Esophagus mucosa (tissue), 1 donor: ENCODE data around the gene CYB5R2. TPM values are rescaled to one million over a fixed set of nuclear protein-coding genes. Genes with fewer than 3 reads are reported as not detected.
"Not testable (repeated sequence)": the region's sequence is repeated elsewhere in the genome, so short reads cannot be mapped to it uniquely, and the experiment has no call there.

Experiments
- ATAC-seq: fragments of 200-7000 bp; cut with Tn5 transposase; one replicate; pipeline ENCODE4 v1.9.1; 2020
- total RNA-seq: library from RNA; stranded (reverse); gene quantifications from one replicate; pipeline ENCODE4 v1.2.4, GENCODE V29; 2023
- donor health status: DM: yes; HTN: yes; CAD: no.

Gene CYB5R2
- total RNA-seq, 1 donor from 2014 or later = 24.0 TPM

DNA sequence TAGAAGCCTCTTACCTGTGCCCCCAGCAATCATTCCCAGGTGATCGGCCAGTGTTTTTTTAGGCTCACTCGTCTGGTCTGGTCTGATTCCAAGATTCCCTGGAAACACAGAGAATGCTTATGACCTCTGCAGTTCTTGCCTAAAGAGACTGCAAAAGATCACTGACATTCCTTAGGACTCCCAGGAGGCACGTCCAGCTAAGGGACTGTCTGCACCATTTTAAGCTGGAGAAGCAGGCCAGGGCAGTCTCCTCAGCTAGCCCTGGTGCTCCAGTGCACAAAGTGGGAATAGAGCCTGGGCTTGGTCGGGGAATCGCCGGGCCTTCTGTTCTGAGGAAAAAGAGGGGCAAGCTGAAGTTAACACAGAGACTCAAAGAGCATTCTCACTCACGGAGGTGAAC lies 4.8 kb downstream of the CYB5R2 start:
- ATAC-seq = no peak

DNA sequence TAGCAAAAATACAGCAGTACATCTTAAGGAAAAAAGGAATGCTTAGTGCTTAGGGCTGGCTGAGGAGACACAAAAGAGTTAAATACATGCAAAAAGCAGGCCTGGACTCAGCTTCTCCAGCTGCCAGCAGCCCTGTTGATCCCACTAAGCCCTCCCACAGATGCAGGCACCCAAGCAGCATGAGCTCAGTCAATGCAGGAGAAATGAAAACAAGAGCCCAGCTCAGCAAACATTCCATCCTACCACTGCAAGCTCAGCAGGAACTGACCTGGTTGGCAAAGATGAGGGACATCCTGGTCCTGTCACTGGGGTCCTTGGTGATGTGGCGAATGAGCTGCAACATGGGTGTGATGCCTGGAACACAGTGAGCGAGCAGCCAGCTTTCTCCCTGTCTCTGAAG lies 5.8 kb downstream of the CYB5R2 start:
- ATAC-seq = no peak

DNA sequence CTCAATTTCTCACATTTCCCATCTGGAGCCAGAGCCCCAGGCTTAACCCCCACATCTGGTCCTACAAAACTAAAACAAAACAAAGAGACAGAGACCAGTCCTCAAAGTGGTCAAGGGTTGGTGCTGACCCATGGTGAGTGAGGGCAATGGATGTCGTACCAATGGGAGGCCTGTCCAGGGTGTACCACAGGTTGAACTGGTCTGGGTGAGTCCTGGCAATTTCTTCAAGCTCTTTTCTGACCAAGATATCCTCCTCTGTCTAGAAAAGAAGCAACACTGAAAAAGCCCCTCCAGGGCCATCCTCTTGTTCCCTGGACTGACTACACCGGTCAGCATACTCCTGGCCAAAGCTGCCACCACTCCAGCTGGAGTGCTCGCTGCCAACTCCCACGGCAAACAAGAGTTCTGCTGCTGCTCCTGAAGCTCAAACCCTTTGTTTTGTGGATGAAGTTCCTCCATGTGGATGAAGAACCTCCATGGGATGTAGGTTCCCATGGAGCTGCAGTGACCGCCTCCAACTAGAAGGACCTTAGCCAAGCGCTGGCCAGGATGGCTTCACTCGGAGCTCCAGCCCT lies 6.9 kb downstream of the CYB5R2 start:
- ATAC-seq = no peak

DNA sequence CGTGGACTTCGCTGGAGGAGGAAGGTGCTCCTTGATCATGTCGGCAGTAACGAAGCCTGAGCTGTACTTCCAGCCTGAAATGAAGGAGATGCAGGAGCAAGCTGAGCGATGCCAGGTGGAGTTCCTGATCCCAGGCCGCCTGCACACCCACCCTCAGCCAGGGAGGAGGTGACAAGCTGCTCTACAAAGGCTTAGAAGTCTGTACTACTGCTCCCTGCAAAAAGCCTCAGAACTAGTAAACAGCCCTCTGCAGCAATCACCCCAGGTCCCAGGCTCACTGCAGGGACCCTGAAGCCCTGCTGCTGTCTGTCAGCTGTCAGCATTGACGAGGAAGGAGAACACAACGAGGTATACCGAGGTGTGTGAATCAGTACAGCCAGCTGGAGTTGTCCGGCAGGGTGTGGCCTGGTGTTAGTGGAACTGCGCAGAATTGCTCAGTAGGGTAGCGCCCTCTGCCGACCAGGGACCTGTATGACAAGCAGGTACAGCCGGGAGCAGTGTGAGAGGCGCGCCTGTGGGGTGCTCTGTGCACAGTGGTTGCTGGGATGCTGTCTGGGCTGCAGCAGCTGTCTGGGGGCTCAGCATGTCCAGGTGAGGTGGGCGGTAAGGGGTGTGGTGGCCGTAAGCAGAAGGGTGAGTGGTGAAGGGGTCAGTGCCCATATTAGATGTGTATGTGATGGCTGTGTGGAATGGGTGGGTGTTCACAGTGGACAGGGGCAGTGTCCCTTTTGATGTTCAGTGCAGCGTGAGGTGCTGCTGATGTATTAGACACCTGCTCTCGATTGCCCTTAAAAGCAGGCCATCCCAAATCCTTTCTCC lies 7.6 kb downstream of the CYB5R2 start:
- peak; percentile 96 for ATAC-seq

DNA sequence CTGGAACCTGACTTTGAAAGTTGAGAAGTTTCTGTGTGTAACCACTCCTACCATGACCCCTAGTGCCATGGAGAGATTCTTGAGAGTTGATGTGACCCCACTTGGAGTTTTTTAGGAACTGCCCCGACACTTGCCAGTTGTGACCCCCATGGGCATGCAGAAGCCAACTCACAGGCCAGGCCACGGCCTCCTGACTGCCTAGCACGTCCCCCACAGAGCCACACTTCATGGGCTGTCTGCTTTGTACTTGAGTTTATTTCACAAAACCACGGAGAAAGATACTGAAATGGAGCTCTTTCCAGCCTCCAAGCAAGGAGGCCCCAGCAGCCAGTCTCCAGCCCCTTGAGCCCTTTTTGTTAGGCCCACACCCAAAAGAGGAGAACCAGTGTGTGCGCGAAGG lies 8.4 kb downstream of the CYB5R2 start:
- no peak for ATAC-seq

DNA sequence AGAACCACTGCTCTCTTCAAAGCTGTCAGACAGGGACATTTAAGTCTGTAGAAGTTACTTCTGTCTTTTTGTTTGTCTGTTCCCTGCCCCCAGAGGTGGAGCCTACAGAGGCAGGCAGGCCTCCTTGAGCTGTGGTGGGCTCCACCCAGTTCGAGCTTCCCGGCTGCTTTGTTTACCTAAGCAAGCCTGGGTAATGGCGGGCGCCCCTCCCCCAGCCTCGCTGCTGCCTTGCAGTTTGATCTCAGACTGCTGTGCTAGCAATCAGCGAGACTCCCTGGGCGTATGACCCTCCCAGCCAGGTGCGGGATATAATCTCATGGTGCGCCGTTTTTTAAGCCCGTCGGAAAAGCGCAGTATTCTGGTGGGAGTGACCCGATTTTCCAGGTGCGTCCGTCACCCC lies 9.8 kb downstream of the CYB5R2 start:
- ATAC-seq = not testable (repeated sequence)

DNA sequence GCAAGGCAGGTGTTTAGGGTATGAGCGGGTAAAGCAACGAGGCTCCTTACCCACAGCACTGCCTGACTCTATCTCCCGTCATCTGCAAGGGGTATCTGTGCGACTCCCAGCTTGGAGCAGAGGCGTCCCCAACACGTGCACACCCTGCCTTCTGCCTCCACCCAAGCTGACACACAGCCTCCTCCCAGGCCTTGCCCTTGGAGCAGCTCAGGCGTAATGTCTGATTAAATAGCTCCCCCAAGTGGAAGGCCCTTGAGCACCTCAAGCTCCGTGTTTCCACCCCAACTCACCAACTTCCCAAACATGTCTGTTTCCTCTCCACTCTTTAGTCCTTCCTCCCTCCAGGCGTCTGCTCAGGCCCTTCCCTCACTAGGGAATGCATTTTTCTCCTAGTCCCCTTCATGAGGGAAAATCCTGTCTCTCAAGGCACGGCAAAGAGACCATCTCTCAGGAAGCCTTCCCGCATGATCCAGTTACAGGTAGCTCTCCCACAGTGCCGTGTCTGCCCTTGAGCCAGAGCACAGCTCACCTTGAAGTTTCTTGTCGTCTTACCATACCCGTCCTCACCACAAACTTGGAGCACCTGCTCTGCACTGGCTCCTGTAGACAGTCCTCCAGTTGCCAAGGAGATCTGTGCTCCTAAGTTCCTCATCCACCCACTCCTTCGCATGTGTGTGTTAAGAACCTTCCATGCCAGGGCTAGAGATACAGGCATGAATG lies 15.8 kb downstream of the CYB5R2 start:
- ATAC-seq = peak; percentile 98

DNA sequence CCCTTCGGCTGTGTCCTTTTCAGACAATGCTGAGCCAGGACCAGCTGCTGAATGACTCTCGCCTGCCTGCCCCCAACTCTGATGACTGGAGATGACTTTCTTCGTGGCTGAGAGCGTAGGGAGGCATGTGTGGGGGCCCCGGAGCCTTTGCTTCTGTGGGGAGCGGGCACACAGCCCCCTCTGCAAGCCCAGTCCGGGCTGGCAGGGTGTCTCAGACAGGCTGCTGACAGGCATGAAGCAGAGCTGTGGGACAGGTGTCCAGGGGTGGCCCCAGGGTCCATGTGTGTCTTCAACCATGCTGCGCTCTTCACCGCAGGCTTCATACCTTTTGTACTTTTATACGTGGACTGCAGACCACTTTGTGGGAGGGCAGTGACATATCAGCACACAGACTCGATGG lies 16.6 kb downstream of the CYB5R2 start:
- ATAC-seq = no peak

DNA sequence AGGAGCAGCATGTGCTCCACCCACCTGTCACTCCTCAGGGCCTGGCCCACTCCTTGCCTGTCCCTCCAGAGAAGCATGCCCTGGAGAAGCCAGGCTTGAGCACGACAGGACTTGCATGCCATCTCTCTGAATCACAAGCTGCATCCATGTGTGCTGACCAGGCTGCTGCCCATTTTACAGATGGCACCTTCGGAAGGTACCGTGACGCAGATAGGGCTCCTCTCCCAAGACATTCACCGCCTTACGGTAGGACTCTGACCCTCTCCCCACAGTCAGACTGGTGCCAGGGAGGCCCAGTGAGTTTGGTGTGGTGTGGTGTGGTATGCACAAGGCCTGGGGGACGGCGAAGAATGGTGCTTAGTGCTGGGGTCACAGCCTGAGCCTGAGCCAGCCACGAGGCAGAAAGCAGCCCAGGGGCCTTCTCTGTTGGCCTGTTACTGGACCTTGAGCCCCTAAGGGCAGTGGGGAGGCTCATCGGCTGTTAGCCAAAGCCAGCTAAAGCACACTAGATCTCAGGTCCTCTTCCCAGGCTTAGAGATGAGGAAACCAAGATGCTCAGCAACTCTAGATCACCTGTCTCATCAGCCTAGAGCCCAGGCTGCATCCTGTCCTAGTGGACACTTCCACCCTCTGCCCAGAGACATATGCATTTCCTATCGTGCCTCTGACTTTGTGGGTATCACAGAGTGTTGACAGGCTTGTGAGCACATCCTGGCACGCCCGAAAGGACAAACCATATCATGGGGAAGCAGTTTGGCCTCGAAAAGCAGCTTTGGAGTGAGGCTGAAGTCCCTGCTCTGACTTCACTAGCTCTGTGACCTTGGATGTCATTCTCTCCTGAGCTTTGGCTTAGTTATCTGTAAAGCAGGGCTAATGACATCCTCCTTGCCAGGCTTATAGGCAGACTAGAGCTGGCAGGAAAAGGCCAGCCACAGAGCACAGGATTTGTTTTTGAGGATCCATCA lies 17.8 kb downstream of the CYB5R2 start:
- no peak for ATAC-seq

DNA sequence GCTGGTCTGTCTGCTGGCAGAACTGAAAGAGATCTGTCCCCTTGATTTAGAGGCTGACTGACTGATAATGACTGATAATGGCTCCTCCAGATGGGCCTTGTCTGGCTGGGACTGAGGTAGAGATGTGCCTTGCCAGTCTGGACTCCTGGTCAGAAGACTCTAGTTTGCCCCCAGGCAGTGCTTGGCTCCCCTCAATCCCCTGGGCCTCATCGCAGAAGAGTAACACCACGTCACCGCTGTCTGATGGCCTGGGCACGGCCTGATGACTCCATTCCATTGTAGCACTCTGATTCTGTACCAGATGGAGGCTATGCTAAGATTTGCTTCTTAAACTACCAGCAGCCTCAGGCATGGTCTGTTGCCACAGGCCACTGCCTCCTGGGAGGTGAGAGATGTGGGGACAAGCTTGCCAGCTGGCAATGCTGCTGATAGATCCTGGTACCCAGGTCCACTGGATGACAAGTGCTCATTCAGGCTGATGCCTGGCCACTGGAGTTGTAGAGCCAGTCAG lies 19.1 kb downstream of the CYB5R2 start:
- no peak for ATAC-seq

DNA sequence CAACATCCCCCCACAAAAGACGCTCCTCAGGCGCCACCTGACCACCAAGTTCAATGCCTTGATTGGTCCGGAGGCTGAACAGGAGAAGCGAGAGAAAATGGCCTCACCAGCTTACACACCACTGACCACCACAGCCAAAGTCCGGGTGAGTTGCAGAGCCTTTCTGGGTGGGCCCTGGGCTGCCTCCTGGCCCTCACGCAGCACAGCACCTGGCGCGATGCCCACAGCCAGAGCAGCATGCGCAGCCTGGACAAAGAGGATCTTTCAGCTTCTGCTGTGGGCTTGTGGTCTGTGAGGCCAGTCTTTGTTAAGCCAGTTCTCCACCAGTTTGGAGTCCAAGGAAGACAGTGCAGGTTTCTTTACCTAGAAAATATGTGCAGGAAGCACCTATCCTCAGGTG lies 21.6 kb downstream of the CYB5R2 start:
- no peak for ATAC-seq

DNA sequence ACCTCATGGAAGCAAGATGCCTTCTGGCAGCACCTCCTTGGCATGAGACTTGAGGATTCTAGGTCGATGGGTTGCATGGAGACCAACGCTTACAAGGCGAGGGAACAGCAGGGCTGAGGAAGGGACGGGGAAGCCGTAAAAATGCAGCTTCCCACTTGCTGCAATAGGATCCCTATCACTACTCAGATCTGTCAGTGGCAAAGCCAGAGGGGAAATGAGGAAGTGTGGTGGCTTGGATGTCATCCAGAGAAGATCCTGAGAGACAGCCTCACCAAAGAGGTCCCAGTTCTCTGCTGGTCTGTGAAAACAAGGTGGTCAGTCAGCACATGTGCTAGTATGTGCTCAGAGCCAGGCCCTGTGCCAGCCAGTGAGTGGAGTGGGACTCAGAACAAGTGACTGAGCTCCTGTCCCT lies 22.2 kb downstream of the CYB5R2 start:
- no peak for ATAC-seq

DNA sequence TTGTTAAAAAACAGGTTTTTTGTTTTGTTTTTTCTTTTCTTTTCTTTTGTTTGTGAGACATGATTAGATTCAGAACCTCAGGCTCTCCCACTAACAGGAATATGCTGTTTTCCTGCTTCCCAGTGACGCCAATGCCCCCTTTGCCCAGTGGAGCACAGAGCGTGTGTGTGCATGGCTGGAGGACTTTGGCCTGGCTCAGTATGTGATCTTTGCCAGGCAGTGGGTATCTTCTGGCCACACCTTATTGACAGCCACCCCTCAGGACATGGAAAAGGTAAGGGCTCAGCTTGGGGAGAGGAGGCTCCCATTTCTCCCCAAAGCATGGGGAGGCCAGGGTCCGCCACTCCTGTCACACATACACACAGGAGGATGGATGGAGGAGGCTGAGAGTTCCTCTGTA lies 25.0 kb downstream of the CYB5R2 start:
- ATAC-seq = no peak

DNA sequence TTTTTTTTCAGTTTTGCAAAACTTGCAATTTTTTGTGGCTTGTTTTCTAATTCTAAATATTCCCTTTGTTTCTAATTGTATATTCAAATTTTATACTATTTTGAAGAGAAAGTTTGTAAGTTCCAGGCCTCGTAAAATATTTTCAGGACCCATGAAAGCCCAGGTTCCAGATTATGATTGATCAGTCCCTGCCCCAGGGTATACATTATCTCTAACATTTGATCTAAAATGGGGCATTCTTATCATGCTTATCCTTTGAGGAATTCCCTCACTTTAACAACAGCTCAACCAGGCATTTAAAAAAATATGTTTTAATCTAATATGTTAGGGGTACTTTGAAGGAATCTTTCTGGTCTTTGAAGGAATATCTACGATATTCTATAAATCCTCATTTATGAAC lies 26.4 kb downstream of the CYB5R2 start:
- ATAC-seq = no peak

DNA sequence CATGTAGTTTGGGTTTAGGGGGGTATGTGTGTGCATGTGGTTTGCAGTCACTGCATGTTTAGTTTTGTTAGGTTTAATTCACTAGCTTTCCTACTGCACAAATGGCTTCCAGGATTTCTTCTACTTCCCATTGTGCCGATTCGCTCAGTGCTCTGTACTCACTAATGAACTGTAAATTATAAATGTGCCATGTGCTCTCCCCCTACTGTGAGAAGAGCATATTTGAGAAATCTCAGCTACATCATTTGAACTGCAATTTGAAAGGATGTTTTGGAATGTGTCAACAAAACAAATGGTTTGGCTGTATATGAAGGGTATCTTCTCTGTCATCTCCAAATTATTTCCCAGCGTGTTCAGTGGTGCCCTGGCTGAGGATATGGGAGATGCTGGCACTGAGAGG lies 28.1 kb downstream of the CYB5R2 start:
- ATAC-seq = no peak

DNA sequence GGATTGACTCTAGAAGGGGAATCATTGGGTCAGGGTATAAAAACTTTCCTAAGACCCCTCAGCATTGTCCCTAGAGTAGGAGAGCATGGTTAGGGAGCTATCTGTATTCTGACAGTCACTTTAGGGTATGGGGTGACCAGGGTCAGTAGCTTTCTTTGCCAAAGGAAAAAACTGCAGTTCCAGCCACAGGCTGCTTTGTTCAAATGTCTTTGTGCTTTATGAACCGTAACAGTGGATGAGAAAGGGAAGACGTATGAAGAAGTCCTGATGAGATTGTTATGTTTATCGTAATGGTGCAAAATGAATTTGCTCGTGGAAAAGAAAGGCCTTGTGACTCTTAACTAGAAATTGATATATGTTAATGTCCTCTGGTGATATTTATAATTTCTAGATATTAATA lies 30.0 kb downstream of the CYB5R2 start:
- ATAC-seq = no peak

DNA sequence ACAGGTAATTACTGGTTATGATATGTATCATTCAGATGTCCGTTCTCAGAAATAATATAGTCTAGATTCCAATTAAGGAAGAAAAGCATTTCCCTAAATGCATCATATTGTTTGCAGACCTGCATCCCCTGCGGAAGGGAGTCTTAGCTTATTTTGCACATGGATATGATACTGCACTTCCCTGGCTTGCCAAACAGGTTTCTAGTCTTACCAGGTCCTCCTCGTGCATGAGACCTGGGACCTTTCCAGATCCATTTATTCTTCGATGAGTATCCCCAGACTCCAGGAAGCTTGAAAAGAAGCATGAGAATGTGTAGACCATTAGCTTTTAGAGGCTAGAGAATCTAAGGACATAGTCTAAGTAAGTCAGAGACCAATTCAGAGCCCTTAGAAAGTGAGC lies 30.6 kb downstream of the CYB5R2 start:
- peak; percentile 67 for ATAC-seq

DNA sequence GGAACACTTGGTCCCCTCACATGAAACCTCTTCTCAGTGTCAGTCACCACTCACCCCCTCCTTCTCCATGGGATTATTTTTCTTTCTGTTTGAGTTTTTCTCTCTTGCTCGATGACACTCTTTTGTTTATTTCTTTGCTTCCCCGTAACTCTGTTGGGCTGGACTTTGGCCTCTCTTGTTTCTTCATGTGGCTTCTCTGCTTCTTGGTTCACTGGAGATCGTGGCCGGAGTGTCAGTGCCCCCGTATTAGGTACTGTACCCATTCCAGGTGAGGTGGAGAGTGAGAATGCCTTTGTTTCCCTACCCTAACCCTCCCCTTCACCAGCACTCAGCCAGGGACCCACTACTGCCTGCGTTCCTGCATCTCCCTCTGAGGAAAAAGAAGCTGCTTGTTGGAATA lies 32.5 kb downstream of the CYB5R2 start:
- no peak for ATAC-seq

DNA sequence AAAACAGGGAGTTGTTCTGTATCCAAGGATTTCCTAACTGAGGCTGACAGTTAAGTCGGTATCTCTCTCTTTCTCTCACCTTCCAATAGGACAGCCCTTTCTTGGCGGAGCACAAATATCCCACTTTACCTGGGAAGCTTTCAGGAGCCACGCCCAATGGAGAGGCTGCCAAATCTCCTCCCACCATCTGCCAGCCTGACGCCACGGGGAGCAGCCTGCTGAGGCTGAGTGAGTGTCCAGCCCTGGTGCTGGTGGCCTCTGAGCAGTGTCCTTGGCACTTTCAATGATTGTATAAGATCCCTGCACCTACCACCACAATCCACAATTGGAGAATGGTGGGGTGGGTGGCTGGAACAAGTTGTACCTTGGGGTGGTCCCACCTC lies 33.7 kb downstream of the CYB5R2 start:
- no peak for ATAC-seq

DNA sequence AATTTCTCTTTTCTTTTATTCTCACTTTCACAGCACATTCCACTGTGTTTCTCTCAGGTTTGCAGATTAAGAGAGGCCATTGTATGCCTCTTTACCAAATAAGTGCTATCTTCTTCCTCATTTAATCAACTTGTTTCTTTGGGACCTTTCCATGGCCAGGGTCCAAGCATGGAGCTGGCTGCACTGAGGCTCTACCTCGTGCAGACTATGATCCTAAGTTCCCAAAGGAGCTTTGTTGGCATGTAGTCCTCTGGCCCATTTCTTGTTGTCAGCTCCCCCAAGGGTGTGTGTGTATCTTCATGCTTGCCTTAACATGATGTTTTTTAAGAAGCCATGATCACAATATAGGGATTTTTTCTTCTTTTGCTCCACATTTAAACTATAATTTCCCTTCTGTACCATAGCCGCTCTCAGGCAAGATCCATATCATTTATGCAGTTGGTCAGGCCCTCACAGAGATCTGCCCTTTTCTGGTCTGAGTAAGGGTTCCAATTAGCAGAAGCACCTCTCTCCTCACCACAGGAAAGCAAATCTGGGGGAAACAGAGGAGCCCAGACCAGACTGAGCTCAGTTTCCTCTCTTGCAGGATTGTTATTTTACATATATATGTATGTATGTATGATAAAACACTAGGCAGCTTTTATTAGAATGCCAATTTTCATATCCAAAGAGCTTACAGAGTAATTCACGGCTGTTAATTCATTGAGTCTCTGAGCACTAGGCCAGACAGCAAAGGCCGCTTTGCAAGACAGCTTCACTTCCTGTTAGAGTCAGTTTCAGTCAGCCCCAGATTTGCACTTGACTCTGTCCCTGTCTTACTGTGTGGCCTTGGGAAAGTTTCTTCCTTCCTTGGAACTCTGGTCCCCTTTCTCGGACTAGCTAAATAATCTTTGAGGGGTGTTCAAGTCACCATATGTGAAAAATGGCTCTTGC lies 34.3 kb downstream of the CYB5R2 start:
- ATAC-seq = no peak

DNA sequence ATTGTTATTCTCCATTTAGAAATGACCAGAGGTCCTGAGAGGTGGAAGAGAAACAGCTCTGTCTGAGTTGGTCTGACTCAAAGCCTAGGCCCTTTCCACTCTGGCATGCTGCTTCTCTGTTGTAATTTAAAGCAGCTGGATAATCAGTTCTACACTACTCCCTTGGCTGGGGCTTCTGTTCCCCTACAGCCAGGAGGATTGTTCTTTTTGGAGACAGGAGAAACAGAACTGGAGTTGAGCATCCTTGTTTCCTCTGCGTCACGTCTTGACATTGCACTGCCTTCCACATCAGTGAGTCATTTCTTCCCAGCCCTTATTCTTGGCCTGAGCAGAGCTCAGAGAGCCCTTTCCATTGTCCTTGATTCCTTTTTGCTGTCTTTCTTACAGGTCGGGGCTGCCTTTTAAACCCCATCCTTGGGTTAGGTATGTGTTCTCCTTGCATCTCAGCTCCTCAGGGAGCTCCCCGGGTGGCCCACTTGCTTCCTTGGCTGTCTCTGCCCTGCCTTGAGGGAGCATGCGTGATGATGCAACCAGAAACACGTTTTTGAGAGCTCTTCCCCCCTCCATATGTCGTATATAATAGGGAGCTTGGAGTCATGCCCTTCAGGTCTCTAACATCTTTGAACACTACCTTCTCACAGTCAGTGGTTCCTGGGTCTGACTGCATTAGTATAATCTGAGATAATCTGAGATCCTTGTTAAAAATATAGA lies 35.7 kb downstream of the CYB5R2 start:
- peak; percentile 75 for ATAC-seq
